Endometrium (tissue), 2 donors: ENCODE results near the gene PDE1A.
"Not testable (repeated sequence)": the region's sequence is repeated elsewhere in the genome, so short reads cannot be mapped to it uniquely, and the experiment has no call there.

ENCODE experiments used
- FAIRE-seq: peaks from 2 replicates; lab custom pipeline; 2012; peaks lifted over from hg19 to GRCh38; lab: Jason Lieb, UNC
- donor health status: control.
- donor health status: control.

Gene PDE1A

GRCh38 chr2:182358601-182359000 lies 68.2 kb downstream of the PDE1A start:
- no peak for FAIRE-seq

GRCh38 chr2:182355815-182356214 lies 71.0 kb downstream of the PDE1A start:
- FAIRE-seq: no peak

GRCh38 chr2:182351427-182351826 lies 75.4 kb downstream of the PDE1A start:
- no peak for FAIRE-seq

- FAIRE-seq: no peak
These were observed 77.6 kb downstream of the PDE1A start for GRCh38 chr2:182349268-182349667.

- no peak for FAIRE-seq
These were observed 81.5 kb downstream of the PDE1A start for GRCh38 chr2:182345384-182345783.

- FAIRE-seq: no peak
These were observed 96.2 kb downstream of the PDE1A start for GRCh38 chr2:182330451-182331305.

- no peak for FAIRE-seq
These were observed 102.2 kb downstream of the PDE1A start for GRCh38 chr2:182324665-182325064.

- FAIRE-seq: no peak
These were observed 105.7 kb downstream of the PDE1A start for GRCh38 chr2:182321096-182321495.

- FAIRE-seq: no peak
These were observed 107.0 kb downstream of the PDE1A start for GRCh38 chr2:182319556-182320505.

- FAIRE-seq: no peak
These were observed 108.2 kb downstream of the PDE1A start for GRCh38 chr2:182318466-182319220.

GRCh38 chr2:182316950-182317349 lies 109.9 kb downstream of the PDE1A start:
- FAIRE-seq: no peak

- no peak for FAIRE-seq
These were observed 123.9 kb downstream of the PDE1A start for GRCh38 chr2:182302972-182303371.

- no peak for FAIRE-seq
These were observed 124.7 kb downstream of the PDE1A start for GRCh38 chr2:182302174-182302573.

GRCh38 chr2:182301093-182301492 lies 125.7 kb downstream of the PDE1A start:
- FAIRE-seq: no peak

GRCh38 chr2:182300608-182301007 lies 126.2 kb downstream of the PDE1A start:
- no peak for FAIRE-seq

- no peak for FAIRE-seq
These were observed 127.2 kb downstream of the PDE1A start for GRCh38 chr2:182299632-182300031.

GRCh38 chr2:182298456-182298855 lies 128.4 kb downstream of the PDE1A start:
- FAIRE-seq: no peak

- FAIRE-seq: no peak
These were observed 135.5 kb downstream of the PDE1A start for GRCh38 chr2:182291296-182291695.

GRCh38 chr2:182283512-182283911 lies 143.3 kb downstream of the PDE1A start:
- no peak for FAIRE-seq

GRCh38 chr2:182281276-182281675 lies 145.6 kb downstream of the PDE1A start:
- no peak for FAIRE-seq

GRCh38 chr2:182280118-182280517 lies 146.7 kb downstream of the PDE1A start:
- FAIRE-seq: no peak

- not testable (repeated sequence) for FAIRE-seq
These were observed 150.2 kb downstream of the PDE1A start for GRCh38 chr2:182276662-182277061.
